Activated CD4-positive, alpha-beta T cell treated with anti-CD3 and anti-CD28 coated beads for 1 hour (primary cell): Measurements from ENCODE around the gene PTPRG.

Source experiments
- DNase-seq: peaks from one replicate; pipeline ENCODE4 v3.0.0-alpha.2; 2020

Gene PTPRG

DNA sequence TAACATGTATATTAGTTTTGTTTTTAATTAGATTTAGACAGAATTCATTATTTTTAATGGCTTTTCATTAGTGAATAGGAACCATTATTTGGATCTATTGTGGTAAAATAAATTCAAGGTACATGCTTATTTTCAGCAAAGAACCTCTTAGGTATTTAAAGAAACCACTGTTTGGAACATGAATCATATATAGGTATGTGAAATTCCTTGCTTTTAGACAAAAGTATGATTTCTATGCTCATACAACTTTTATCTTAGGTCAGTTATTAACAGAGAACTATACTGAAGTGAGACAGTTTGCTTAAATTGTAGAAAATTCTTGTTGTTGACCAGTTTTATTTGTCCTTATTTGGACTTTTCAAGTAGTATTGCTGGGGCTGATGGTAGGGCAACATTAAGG lies 422.1 kb downstream of the PTPRG start:
- no peak for DNase-seq

- DNase-seq: no peak
These were observed 423.6 kb downstream of the PTPRG start for GRCh38 chr3:61985020-61985419.

- DNase-seq: no peak
These were observed 425.1 kb downstream of the PTPRG start for GRCh38 chr3:61986473-61986872.

DNA sequence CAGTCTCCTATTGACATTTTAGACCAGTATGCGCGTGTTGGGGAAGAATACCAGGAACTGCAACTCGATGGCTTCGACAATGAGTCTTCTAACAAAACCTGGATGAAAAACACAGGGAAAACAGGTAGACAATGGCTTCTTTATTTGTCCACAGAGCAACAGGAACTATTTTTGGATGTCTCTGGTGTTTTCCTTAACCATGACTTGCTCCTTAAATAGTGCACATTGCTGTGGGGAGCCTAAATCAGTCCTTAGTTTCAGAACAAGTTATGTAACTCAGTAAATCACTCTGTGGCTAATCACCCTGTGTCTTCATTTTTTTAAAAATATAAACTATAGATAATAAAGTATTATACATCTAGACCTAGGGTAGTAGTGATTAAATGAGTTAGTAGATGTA lies 428.3 kb downstream of the PTPRG start:
- no peak for DNase-seq

DNA sequence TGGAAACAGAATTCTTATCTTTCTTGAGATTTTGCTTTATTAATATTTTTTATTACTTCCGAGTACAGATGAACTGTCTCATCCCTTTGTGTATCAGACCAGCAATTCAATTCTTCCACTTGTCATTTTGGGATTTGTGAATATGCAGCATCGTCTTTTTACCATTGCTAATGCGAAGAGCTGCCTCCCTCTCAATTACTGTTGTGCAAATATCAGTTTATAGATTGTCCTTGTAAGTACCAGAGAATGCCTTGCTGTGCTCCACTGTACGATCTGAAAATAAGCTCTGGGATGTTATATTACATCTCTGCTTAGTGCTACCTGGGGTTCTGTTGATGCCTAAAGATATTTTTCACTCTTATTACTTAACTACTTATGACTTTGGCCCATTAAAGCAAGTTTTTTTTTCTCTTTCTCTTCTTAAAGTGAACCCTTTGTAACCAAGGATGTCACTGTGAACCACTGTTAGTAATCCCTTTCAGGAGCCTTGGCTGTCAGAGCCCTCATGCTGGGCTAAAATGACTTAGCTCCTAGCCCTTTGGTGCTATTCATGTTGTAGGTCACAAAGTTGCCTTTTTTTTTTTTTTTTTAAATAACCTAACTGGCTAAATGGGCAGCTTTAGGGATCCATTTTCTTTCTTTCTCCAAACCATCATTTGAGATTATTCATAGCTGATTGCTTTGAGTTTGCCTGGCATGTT lies 429.1 kb downstream of the PTPRG start:
- DNase-seq: no peak

DNA sequence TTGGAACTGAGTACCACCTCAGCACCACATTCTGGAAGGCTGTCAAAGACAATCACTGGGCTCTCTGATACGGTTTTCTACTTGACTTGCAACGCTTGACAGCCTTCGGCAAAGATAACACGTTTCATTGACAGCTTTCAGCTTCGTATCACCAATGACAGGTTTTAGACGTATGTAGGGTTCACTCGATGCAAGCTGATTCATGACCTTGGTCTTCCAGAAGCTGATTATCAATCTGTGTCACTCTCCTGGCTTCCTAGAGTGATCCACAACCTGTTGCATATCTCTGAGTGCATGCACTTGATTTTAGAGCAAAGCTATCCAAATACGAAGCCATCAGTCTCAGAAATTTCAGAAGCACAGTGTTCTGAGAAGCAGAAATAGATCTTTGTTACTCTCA lies 430.3 kb downstream of the PTPRG start:
- no peak for DNase-seq

GRCh38 chr3:61996366-61996765 lies 435.0 kb downstream of the PTPRG start:
- no peak for DNase-seq

DNA sequence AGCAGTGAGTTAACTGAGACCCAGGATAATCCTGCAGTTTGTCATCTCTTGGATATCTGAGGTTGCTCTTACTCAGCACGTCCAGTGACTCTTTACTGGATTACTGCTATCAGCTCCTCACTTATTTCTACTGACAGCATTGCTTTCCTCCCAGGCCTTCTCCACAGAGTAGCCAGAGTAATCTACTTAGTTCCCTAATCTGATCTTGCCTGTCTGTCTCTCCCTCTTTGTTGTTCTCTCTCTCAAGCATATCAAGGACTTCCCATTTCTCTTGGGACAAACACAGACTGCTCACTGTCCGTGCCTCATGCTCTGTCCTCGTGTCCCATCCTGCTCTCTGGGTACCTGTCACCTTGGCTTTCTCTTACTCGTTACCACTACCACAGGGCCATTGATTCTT lies 435.7 kb downstream of the PTPRG start:
- DNase-seq: no peak

DNA sequence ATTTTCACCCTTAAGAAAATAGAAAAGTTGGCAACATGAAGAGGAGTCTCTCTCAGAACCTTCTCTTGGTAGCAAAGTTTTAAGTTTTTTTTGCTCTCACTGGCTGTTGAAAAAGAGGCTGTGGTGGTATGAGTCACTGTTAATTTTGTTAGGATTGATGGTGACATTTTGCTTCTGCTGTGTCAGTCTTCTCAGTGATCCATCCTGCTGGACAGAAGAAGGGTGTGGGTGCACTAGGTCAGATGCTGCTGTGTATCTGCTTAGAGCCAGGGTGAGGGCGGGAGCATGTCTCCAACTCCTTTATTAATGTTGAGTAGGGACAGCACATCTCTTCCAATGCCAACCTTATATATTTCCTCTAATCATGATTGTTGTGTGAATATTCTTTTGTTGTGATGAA lies 442.5 kb downstream of the PTPRG start:
- DNase-seq: no peak

- DNase-seq: no peak
These were observed 445.7 kb downstream of the PTPRG start for GRCh38 chr3:62007036-62007435.

DNA sequence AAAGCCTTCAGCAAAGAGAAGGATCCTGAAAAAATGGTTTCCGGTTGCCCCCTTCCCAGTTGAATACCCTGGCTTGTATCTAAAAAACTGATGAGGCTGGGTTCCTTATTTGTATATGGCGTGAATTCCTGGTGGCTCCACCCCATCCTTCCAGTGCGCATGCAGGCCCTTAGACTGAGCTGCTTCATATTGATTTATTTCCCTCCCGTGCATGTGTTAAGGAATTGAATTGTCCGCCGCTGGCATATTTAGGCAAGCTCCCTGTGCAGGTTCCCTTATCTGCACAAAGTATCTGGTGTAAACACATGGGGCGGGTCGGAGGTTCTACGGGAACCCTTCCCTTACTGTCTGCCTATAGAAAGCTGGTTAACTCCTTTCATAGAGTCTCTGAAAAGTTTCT lies 449.6 kb downstream of the PTPRG start:
- DNase-seq: no peak

DNA sequence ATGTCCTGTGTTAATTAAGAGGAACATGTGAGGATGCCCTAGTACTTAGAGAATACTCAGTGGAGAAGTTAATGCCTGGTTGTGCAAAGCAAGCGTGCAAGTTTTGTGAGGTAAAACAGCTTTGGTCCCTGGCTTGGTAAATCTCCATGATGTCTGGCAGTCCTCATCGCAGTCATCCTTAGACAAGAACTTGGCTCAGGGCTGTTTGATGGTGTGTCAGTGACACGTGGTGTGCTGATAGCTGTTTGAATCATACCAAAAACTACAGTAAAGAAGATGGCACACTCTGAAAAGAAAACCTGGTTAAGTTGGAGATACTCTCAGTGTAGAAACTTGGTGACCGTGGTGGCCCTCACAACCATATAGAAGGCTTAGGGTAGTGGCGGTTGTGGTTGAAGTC lies 450.3 kb downstream of the PTPRG start:
- no peak for DNase-seq

DNA sequence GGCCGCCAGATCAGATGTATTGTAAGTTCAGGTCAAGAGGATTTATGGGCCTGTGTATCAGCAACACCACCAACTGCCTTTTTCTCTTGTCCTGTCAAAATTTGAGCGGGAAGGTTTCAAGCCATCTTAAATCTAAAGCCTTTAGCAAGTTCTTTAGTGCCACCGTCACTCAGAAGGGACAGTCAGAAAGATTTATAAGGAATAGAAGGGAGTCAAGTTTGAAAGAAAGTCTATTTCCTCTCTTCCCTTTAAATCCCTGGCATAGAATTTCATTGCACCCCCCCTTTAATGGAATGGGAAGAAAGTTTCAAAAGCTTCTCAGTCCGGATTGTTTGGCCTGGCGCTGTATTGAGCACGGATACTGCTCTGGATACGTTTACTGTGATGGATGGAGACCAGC lies 452.6 kb downstream of the PTPRG start:
- DNase-seq: no peak

- DNase-seq: no peak
These were observed 453.7 kb downstream of the PTPRG start for GRCh38 chr3:62015111-62015510.

GRCh38 chr3:62019906-62020305 lies 458.5 kb downstream of the PTPRG start:
- DNase-seq: no peak

DNA sequence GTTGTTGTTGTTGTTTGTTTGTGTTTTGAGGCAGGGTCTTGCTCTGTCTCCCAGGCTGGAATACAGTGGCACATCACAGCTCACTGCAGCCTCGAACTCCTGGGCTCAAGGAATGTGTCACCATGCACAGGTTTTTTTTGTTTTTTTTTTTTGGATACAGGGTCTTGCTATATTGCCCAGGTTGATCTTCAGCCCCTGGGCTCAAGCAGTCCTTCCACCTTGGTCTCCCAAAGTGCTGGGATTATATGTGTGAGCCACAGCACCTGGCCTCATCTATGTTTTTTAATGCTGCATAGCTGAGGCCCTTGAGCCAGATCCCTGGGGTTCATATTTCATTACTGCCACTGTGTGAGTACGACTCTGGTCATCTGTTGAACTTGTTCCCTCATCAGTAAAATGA lies 459.3 kb downstream of the PTPRG start:
- no peak for DNase-seq

- no peak for DNase-seq
These were observed 460.9 kb downstream of the PTPRG start for GRCh38 chr3:62022312-62022711.

GRCh38 chr3:62024882-62025281 lies 463.5 kb downstream of the PTPRG start:
- DNase-seq: no peak

DNA sequence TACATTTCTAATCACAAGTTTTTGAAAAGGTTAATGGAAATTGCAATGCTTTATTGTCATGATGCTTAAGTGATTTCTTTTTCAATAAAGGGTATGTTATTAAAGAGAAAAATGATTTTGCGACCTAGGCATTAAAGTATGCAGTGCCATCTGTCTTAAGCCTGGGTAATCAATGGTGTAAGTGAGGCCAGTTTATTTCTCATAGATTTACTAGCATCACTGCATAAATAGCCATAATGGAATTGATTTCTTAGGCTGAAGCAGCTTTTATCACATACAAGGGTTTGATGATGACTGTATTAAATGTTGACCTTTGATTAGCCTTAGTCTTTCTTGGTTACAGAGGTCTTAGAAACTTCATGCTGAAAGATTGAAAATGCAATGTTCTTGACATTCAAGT lies 464.5 kb downstream of the PTPRG start:
- DNase-seq: no peak

DNA sequence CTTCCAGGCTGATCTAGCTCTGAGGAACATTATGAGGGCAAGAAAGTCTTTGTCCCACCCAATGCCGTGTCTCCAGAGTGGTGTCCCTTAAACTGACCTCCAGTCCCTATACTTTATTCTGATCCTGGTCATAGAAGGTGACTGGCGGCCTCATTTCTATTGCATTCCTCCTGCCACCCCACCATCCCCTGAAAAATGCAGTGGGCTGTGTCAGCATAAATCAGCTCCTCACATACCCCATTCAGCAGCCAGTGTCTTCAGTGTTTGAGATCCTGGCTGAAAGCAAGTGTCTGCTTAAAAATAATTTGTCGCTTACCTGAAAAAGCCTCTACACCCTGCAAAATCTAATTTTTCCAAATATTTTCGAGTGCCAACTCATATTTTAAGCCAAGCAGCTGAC lies 465.9 kb downstream of the PTPRG start:
- DNase-seq: no peak

DNA sequence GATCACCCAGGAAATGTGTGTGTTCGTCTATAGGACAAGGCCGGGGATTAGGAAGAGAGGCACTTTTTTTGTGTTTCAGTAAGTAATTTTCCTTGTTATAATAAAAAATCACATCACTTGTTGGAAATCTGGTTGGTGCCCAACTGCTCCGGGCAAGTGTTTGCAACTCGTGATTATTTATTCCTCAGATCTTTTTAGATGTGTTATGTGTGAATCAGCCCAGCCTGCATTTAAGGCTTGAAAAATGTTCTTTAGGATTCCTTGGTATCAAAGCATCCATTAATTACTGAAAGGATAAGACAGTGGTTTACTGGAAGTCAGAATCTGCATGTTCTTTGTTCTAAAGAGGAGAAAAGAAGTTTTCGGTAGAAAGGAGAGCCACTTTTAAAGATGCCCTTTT lies 466.4 kb downstream of the PTPRG start:
- no peak for DNase-seq

DNA sequence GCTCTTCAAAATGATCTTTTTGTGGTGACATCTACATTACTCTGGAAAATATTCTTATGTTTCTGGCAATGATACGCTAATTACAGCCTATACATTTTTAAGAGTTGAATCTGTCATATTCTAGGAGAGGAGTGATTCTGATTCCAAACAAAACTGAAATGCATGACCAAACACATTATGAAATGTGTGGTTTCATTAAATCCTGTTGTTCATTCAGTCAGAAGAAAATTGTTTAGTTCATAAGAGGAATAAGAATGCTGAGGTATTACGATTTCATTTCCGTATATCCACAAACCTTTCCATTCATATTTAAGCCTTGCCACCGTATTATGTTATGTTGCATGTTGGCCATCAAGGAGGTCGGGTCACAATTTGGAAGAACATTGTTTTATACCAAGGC lies 466.9 kb downstream of the PTPRG start:
- no peak for DNase-seq

DNA sequence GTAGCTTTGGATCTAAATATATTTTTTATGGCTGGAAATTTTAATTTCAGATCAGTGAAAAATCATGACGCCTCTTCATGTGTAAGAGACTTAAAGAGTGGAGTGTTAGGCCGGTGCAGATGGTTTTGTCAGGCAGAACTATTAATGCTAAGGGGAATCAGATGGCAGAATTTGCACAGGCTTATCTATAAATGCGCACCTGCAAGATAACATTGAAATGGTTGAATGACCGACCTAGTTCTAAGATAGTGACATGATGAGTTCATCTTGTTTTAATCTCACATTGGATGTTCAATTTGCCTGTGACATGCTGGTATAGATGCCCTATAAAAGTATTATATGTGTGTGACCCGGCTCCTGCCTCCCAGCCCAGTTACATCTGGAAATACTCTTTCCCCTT lies 471.4 kb downstream of the PTPRG start:
- no peak for DNase-seq

GRCh38 chr3:62035402-62036057 lies 474.2 kb downstream of the PTPRG start:
- DNase-seq: no peak

- DNase-seq: no peak
These were observed 475.4 kb downstream of the PTPRG start for GRCh38 chr3:62036726-62037125.
